Left kidney (tissue), 2 donors: ENCODE data around the gene FAM78A. TPM values are rescaled to one million over a fixed set of nuclear protein-coding genes. Genes with fewer than 3 reads are reported as not detected.
"Not testable (repeated sequence)": the region's sequence is repeated elsewhere in the genome, so short reads cannot be mapped to it uniquely, and the experiment has no call there.

ENCODE experiments used
- DNase-seq: peaks from one replicate; pipeline ENCODE4 v3.0.0-alpha.2; 2013
- polyA plus RNA-seq: library from polyadenylated mRNA; unstranded; fragments of 120-200 nt; gene quantifications from one replicate; pipeline ENCODE4 v1.2.1, GENCODE V29; 2013; ENCODE audit not compliant: insufficient read length

FAM78A gene
- polyA plus RNA-seq, 1 donor, result 2.4 TPM

- no peak for DNase-seq
Observed at GRCh38 chr9:131266266-131267229, 9.8 kb downstream of the FAM78A start.

- no peak for DNase-seq
Observed at GRCh38 chr9:131264231-131264630, 12.1 kb downstream of the FAM78A start.

- no peak for DNase-seq
Observed at GRCh38 chr9:131263701-131264100, 12.6 kb downstream of the FAM78A start.

- not testable (repeated sequence) for DNase-seq
Observed at GRCh38 chr9:131263033-131263343, 13.3 kb downstream of the FAM78A start.

GRCh38 chr9:131262327-131263032 lies 13.8 kb downstream of the FAM78A start:
- no peak for DNase-seq

- no peak for DNase-seq
Observed at GRCh38 chr9:131260751-131261452, 15.4 kb downstream of the FAM78A start.

GRCh38 chr9:131259916-131260597 lies 16.3 kb downstream of the FAM78A start:
- no peak for DNase-seq

GRCh38 chr9:131259432-131259898 lies 16.8 kb downstream of the FAM78A start:
- no peak for DNase-seq

- no peak for DNase-seq
Observed at GRCh38 chr9:131258698-131259431, 17.4 kb downstream of the FAM78A start.

GRCh38 chr9:131258186-131258585 lies 18.1 kb downstream of the FAM78A start:
- DNase-seq, result no peak

GRCh38 chr9:131257266-131258025 lies 18.9 kb downstream of the FAM78A start:
- no peak for DNase-seq

- DNase-seq, result no peak
Observed at GRCh38 chr9:131255676-131256197, 20.6 kb downstream of the FAM78A start.

GRCh38 chr9:131254626-131255025 lies 21.7 kb downstream of the FAM78A start:
- DNase-seq, result no peak

- DNase-seq, result no peak
Observed at GRCh38 chr9:131253891-131254491, 22.3 kb downstream of the FAM78A start.

- DNase-seq, result no peak
Observed at GRCh38 chr9:131252120-131252519, 24.2 kb downstream of the FAM78A start.

- no peak for DNase-seq
Observed at GRCh38 chr9:131246618-131247017, 29.7 kb downstream of the FAM78A start.

- DNase-seq, result not testable (repeated sequence)
Observed at GRCh38 chr9:131244331-131244730, 32.0 kb downstream of the FAM78A start.

GRCh38 chr9:131240047-131240921 lies 36.0 kb downstream of the FAM78A start:
- peak; percentile 32 for DNase-seq
